ENCODE data around the gene LRRC75B. TPM values are rescaled to one million over a fixed set of nuclear protein-coding genes. Genes with fewer than 3 reads are reported as not detected.

LRRC75B gene
- polyA plus RNA-seq, 3 donors from 2014 or later, result 2.1 to 2.9 (median 2.7) TPM

- Mint-ChIP-seq H3K4me3 (no peak overlapping the region), H3K4me1 (peaks cover 23 to 34% of the 10 kb centered on the region in 2 donors), H3K9me3 (no peaks in the 10 kb centered on the region), H3K36me3 (peaks cover 4 to 15% (median 4%) of the 10 kb centered on the region in 3 donors), H3K27ac (peak overlapping the region in 1 of 6 donors; percentile 23), H3K27me3 (ENCODE audit: low read depth in 3 of 3) (peaks cover 0 to 5% (median 4%) of the 10 kb centered on the region in 3 donors)
- no peak for DNase-seq
Measured at GRCh38 chr22:24550028-24550901, 42.6 kb downstream of the LRRC75B start.

DNA sequence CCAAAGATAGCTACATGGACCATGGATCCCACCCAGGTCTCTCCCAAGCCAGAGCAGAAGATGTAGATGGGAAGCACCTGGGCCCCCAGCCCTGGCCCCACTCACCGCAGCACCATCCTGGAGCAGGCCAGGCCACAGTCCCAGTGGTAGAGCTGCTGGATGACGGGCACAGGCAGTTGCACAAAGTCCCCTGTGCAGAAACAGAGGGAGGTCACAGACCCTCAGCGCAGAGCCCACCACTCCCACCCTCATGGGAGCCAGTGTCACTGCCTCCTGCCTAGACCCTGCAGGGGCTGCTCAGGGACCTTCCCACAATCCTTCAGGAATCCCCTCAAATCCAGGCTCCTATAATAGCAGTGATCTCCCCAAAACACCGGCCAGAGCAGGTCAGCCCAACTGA lies 44.1 kb downstream of the LRRC75B start:
- Mint-ChIP-seq H3K36me3 (peaks cover 4 to 15% (median 4%) of the 10 kb centered on the region in 3 donors), H3K4me1 (peaks cover 15 to 26% of the 10 kb centered on the region in 2 donors), H3K9me3 (no peaks in the 10 kb centered on the region), H3K4me3 (no peak overlapping the region), H3K27ac (no peak overlapping the region), H3K27me3 (ENCODE audit: low read depth in 3 of 3) (peaks cover 0 to 3% (median 2%) of the 10 kb centered on the region in 3 donors)
- no peak for DNase-seq

DNA sequence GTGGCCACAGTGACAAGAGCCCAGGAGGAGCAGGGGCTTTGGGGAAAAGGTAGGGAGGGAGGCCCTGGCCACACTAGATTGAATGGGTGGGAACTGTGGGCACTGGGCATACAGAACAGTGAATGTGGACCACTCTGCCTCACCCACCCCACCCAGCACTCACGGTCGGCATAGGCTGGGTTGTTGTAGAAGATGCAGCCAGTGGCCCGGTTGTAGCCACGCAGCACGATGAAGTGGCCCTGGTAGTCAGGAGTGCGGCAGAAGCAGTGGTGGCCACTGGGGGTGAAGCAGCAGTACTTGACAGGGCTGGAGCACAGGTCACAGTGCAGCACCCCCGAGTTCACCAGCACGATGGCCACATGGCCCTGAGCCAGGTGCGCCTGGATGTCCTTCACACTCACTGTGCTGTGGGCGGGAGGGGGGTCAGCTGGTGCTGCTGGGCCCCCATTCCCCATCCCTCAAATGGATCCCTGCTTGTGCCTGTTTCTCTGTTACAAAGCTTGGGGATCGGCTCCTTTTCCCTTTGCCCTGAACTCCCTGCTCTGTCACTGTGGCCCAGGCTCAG lies 49.1 kb downstream of the LRRC75B start:
- H3K27ac Mint-ChIP-seq, result no peak overlapping the region
- H3K27me3 Mint-ChIP-seq (ENCODE audit: low read depth in 3 of 3), result peaks cover 0 to 1% (median 0%) of the 10 kb centered on the region in 3 donors
- no peak overlapping the region for H3K4me3 Mint-ChIP-seq
- H3K9me3 Mint-ChIP-seq, result no peaks in the 10 kb centered on the region
- H3K4me1 Mint-ChIP-seq, result no peaks in the 10 kb centered on the region
- H3K36me3 Mint-ChIP-seq, result peaks cover 8 to 35% (median 16%) of the 10 kb centered on the region in 3 donors
- DNase-seq, result no peak

DNA sequence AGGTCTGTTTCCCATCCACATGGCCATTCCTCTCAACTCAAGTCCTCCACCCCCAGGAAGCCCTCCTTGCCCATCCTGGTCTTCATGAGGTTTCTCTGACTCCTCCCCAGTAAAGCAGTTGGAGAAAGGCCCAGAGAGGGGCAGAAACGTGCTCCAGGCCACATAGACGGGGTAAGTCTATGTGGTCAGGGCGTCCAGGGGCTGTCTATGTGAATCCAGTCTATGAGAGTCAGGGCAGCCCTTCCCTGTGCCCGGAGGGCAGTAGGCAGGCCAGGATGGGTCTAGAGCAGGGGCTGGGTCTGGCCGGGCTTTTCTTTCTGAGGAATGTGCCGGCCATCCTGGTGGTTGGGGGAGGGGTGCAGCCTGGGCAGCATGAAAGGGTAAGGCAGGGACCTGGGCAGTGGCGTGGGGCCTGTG lies 49.7 kb downstream of the LRRC75B start:
- Mint-ChIP-seq H3K4me1 (no peaks in the 10 kb centered on the region), H3K27ac (no peak overlapping the region), H3K36me3 (peaks cover 7 to 30% (median 16%) of the 10 kb centered on the region in 3 donors), H3K27me3 (ENCODE audit: low read depth in 3 of 3) (peaks cover 0 to 1% (median 0%) of the 10 kb centered on the region in 3 donors), H3K9me3 (no peaks in the 10 kb centered on the region), H3K4me3 (no peak overlapping the region)
- no peak for DNase-seq

DNA sequence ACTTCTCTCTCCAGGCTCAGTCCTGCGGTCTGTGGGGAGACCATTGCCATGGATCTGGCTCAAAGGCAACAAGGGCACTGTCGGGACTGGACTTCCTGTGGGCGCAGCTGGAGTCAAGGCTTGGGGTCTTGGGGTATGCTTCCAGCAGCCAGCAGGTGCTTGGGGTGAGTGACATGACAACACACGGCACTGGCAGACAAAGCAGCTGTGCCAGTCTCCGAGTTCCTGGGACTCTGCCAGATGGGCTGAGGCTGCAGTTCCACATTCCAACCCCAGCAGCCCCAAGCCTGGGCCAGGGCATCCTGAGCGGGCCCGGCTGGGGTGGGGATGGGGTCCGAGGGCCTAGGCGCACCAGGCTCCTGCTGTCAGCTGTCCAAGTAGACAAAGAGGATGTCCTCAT lies 50.2 kb downstream of the LRRC75B start:
- Mint-ChIP-seq H3K27me3 (ENCODE audit: low read depth in 3 of 3) (peaks cover 0 to 1% (median 0%) of the 10 kb centered on the region in 3 donors), H3K4me3 (no peak overlapping the region), H3K4me1 (no peaks in the 10 kb centered on the region), H3K9me3 (no peaks in the 10 kb centered on the region), H3K36me3 (peaks cover 4 to 28% (median 16%) of the 10 kb centered on the region in 3 donors), H3K27ac (no peak overlapping the region)
- no peak for DNase-seq

- no peak for DNase-seq
- H3K9me3 Mint-ChIP-seq, result no peaks in the 10 kb centered on the region
- peaks cover 0 to 1% (median 0%) of the 10 kb centered on the region in 3 donors for H3K27me3 Mint-ChIP-seq (ENCODE audit: low read depth in 3 of 3)
- no peaks in the 10 kb centered on the region for H3K4me1 Mint-ChIP-seq
- no peak overlapping the region for H3K27ac Mint-ChIP-seq
- peaks cover 4 to 22% (median 14%) of the 10 kb centered on the region in 3 donors for H3K36me3 Mint-ChIP-seq
- H3K4me3 Mint-ChIP-seq, result no peak overlapping the region
Measured at GRCh38 chr22:24541681-24542515, 51.0 kb downstream of the LRRC75B start.

DNA sequence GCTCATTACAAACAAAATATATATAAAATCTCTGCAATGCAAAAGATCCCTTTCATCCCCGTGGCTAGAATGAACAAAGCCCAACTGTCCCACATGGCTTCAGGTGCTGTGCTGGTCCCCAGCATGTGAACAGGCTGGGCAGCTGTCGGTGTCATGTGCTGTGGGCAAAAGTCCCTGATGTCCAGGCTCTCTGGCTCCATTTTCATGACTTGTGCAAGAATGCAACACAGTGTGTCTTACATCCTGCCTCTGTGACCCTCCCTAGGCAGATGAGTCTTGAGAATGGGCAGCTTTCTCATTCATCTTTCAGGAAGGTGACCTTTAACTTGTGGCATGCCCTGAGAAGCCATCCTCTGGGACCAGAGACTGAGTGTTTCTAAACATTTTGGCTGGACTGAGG lies 52.4 kb downstream of the LRRC75B start:
- Mint-ChIP-seq H3K27me3 (ENCODE audit: low read depth in 3 of 3) (peaks cover 0 to 1% (median 1%) of the 10 kb centered on the region in 3 donors), H3K27ac (peak overlapping the region in 1 of 6 donors; percentile 18), H3K9me3 (no peaks in the 10 kb centered on the region), H3K4me3 (no peak overlapping the region), H3K4me1 (no peaks in the 10 kb centered on the region), H3K36me3 (peaks cover 4 to 20% (median 12%) of the 10 kb centered on the region in 3 donors)
- no peak for DNase-seq

GRCh38 chr22:24536089-24536488 lies 56.8 kb downstream of the LRRC75B start:
- Mint-ChIP-seq H3K27ac (no peak overlapping the region), H3K4me1 (no peaks in the 10 kb centered on the region), H3K9me3 (no peaks in the 10 kb centered on the region), H3K4me3 (no peak overlapping the region), H3K36me3 (peaks cover 4 to 15% (median 12%) of the 10 kb centered on the region in 3 donors), H3K27me3 (ENCODE audit: low read depth in 3 of 3) (peaks cover 0 to 1% (median 0%) of the 10 kb centered on the region in 3 donors)
- no peak for DNase-seq

Other genes starting within 250 kb of the LRRC75B start
- gene ADORA2A, start 165.5 kb downstream of the LRRC75B start, polyA plus RNA-seq, result 1 to 10 TPM; 4.6 to 6.8 (median 5.3) TPM
- not detected for gene UPB1, start 97.7 kb downstream of the LRRC75B start, polyA plus RNA-seq
- gene GUCD1, start 37.9 kb downstream of the LRRC75B start, polyA plus RNA-seq, result 10 to 100 TPM; 41.1 to 65.1 (median 64.1) TPM
- gene SNRPD3, start 37.1 kb downstream of the LRRC75B start, polyA plus RNA-seq, result 100 to 1,000 TPM in 2 of 3 donors, 10 to 100 TPM in 1; 56.6 to 116 (median 113) TPM
- gene GGT1, start 10.1 kb upstream of the LRRC75B start, polyA plus RNA-seq, result 1 to 10 TPM in 2 of 3 donors, not detected in 1; 1.2 to 4.8 TPM
- not detected for gene PIWIL3, start 181.6 kb upstream of the LRRC75B start, polyA plus RNA-seq
- 1 to 10 TPM; 1.5 to 3.9 (median 2.4) TPM for gene SGSM1, start 213.1 kb upstream of the LRRC75B start, polyA plus RNA-seq